Hepatocyte (in vitro differentiated cells): ENCODE data around the gene TOP2B.

ENCODE experiments used
- CTCF ChIP-seq: fragments of 200-600 bp; sonication (generic); IDR thresholded peaks from 2 replicates; pipeline ENCODE4 v1.5.1; 2016; ENCODE audit warnings: antibody characterized with exemption, mild to moderate bottlenecking; ENCODE audit not compliant: poor library complexity
- EZH2 ChIP-seq: fragments of 200-600 bp; sonication (generic); IDR thresholded peaks from 2 replicates; pipeline ENCODE4 v1.6.1; 2016; ENCODE audit warnings: antibody characterized with exemption, mild to moderate bottlenecking, borderline replicate concordance

GRCh38 chr3:25679642-25680302 lies 15.1 kb upstream of the TOP2B start:
- TF ChIP-seq CTCF (no peak), EZH2 (no peak)
